ENCODE measurements around the gene RGS3. TPM values are rescaled to one million over a fixed set of nuclear protein-coding genes. Genes with fewer than 3 reads are reported as not detected.

Gene RGS3
- total and polyA plus RNA-seq, 2 of the 13 experiments (the other 11 are each of a cell fraction or from before 2014, with no cell fraction given), result 17.1 to 28.8 TPM

DNA sequence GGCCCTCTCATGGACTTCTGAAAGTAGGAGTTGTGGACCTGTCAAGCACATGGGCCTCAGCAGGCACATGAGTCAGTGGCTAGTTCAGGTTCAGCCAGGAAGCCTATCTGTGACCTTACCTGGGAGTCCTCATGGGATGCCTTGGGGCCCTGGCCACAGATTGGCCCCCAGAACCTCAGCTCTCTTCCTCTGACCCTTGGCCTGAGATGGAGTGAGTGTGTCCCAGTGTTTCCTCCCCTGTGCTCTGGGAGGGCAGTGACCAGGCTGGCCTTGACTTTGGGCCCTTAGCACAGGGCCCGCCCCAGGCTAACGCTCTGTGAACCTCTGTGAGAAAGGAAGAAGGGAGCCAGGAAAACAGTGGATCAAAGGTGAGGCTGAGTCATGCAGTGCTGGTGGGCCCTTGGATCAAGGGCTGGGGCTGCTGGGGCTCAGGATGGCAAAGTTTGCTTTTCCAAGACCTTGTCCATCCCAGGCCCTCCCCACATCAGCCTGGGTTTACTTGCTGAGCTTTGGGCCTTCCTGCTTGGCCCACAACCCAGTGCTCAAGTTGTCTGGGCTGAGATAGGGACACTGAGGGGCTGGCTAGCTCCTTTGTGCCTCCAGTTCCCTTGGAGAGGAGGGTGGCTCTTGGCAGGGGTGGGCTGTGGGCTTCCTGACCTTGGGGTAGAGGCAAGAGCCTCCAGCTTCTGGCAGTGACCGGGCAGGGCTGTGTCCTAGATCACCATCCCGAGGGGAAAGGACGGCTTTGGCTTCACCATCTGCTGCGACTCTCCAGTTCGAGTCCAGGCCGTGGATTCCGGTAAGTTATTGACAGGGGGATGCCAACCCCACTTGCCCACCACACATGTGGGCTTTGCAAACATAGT lies 41.4 kb downstream of the RGS3 start (continued):
- TF ChIP-seq, protein P1, sequence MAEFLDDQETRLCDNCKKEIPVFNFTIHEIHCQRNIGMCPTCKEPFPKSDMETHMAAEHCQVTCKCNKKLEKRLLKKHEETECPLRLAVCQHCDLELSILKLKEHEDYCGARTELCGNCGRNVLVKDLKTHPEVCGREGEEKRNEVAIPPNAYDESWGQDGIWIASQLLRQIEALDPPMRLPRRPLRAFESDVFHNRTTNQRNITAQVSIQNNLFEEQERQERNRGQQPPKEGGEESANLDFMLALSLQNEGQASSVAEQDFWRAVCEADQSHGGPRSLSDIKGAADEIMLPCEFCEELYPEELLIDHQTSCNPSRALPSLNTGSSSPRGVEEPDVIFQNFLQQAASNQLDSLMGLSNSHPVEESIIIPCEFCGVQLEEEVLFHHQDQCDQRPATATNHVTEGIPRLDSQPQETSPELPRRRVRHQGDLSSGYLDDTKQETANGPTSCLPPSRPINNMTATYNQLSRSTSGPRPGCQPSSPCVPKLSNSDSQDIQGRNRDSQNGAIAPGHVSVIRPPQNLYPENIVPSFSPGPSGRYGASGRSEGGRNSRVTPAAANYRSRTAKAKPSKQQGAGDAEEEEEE (CRISPR knock-in tag; IDR thresholded peaks at IDR 0.05; ENCODE audit: borderline replicate concordance), result peak; percentile 91; the same call in 1 of the 2 replicates
- TF ChIP-seq, protein P2, sequence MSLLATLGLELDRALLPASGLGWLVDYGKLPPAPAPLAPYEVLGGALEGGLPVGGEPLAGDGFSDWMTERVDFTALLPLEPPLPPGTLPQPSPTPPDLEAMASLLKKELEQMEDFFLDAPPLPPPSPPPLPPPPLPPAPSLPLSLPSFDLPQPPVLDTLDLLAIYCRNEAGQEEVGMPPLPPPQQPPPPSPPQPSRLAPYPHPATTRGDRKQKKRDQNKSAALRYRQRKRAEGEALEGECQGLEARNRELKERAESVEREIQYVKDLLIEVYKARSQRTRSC (CRISPR knock-in tag; IDR thresholded peaks at IDR 0.05; ENCODE audit: low read depth), result no peak
- TF ChIP-seq, protein P3, sequence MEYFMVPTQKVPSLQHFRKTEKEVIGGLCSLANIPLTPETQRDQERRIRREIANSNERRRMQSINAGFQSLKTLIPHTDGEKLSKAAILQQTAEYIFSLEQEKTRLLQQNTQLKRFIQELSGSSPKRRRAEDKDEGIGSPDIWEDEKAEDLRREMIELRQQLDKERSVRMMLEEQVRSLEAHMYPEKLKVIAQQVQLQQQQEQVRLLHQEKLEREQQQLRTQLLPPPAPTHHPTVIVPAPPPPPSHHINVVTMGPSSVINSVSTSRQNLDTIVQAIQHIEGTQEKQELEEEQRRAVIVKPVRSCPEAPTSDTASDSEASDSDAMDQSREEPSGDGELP (IDR thresholded peaks at IDR 0.05; ENCODE audit: borderline replicate concordance, low read depth), result peak; percentile 56; the same call in 1 of the 2 replicates
- no peak for TF ChIP-seq NR3C1 (CRISPR knock-in tag; IDR thresholded peaks at IDR 0.05)
- 0 out of 2 replicates have a peak, but pooled peaks have one; percentile 56 for TF ChIP-seq MAF1 (CRISPR knock-in tag; IDR thresholded peaks at IDR 0.05; ENCODE audit: borderline replicate concordance)
- TF ChIP-seq, protein P4, sequence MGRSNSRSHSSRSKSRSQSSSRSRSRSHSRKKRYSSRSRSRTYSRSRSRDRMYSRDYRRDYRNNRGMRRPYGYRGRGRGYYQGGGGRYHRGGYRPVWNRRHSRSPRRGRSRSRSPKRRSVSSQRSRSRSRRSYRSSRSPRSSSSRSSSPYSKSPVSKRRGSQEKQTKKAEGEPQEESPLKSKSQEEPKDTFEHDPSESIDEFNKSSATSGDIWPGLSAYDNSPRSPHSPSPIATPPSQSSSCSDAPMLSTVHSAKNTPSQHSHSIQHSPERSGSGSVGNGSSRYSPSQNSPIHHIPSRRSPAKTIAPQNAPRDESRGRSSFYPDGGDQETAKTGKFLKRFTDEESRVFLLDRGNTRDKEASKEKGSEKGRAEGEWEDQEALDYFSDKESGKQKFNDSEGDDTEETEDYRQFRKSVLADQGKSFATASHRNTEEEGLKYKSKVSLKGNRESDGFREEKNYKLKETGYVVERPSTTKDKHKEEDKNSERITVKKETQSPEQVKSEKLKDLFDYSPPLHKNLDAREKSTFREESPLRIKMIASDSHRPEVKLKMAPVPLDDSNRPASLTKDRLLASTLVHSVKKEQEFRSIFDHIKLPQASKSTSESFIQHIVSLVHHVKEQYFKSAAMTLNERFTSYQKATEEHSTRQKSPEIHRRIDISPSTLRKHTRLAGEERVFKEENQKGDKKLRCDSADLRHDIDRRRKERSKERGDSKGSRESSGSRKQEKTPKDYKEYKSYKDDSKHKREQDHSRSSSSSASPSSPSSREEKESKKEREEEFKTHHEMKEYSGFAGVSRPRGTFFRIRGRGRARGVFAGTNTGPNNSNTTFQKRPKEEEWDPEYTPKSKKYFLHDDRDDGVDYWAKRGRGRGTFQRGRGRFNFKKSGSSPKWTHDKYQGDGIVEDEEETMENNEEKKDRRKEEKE (IDR thresholded peaks at IDR 0.05), result no peak
- TF ChIP-seq MIER2 (CRISPR knock-in tag; IDR thresholded peaks at IDR 0.05), result peak; percentile 83
- TF ChIP-seq, protein P5, sequence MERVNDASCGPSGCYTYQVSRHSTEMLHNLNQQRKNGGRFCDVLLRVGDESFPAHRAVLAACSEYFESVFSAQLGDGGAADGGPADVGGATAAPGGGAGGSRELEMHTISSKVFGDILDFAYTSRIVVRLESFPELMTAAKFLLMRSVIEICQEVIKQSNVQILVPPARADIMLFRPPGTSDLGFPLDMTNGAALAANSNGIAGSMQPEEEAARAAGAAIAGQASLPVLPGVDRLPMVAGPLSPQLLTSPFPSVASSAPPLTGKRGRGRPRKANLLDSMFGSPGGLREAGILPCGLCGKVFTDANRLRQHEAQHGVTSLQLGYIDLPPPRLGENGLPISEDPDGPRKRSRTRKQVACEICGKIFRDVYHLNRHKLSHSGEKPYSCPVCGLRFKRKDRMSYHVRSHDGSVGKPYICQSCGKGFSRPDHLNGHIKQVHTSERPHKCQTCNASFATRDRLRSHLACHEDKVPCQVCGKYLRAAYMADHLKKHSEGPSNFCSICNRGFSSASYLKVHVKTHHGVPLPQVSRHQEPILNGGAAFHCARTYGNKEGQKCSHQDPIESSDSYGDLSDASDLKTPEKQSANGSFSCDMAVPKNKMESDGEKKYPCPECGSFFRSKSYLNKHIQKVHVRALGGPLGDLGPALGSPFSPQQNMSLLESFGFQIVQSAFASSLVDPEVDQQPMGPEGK (CRISPR knock-in tag; IDR thresholded peaks at IDR 0.05), result peak; percentile 99
- TF ChIP-seq CEBPG (CRISPR knock-in tag; IDR thresholded peaks at IDR 0.05), result peak; percentile 59
- TF ChIP-seq, protein P6, sequence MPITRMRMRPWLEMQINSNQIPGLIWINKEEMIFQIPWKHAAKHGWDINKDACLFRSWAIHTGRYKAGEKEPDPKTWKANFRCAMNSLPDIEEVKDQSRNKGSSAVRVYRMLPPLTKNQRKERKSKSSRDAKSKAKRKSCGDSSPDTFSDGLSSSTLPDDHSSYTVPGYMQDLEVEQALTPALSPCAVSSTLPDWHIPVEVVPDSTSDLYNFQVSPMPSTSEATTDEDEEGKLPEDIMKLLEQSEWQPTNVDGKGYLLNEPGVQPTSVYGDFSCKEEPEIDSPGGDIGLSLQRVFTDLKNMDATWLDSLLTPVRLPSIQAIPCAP (CRISPR knock-in tag; IDR thresholded peaks at IDR 0.05; ENCODE audit: low read depth), result 0 out of 2 replicates have a peak, but pooled peaks have one; percentile 42
- TF ChIP-seq SP4 (CRISPR knock-in tag; IDR thresholded peaks at IDR 0.05), result peak; percentile 73
- TF ChIP-seq MED1 (CRISPR knock-in tag; IDR thresholded peaks at IDR 0.05), result peak; percentile 99
- TF ChIP-seq NR1H2 (CRISPR knock-in tag; IDR thresholded peaks at IDR 0.05; ENCODE audit: borderline replicate concordance, low read depth), result peak; percentile 20; the same call in 1 of the 2 replicates
- no peak for TF ChIP-seq FOXP1 (IDR thresholded peaks at IDR 0.05)
- TF ChIP-seq FOXP1 (CRISPR knock-in tag; IDR thresholded peaks at IDR 0.05), result peak; percentile 78; the same call in 1 of the 2 replicates
- peak; percentile 97 for TF ChIP-seq ZNF670 (CRISPR knock-in tag; IDR thresholded peaks at IDR 0.05; ENCODE audit: borderline replicate concordance)
- TF ChIP-seq SATB2 (CRISPR knock-in tag; IDR thresholded peaks at IDR 0.05), result no peak
- peak; percentile 88; the same call in 1 of the 2 replicates for TF ChIP-seq FOXJ3 (CRISPR knock-in tag; IDR thresholded peaks at IDR 0.05; ENCODE audit: borderline replicate concordance)
- 0 out of 2 replicates have a peak, but pooled peaks have one; percentile 26 for TF ChIP-seq ZNF12 (CRISPR knock-in tag; IDR thresholded peaks at IDR 0.05)
- TF ChIP-seq KDM6A (CRISPR knock-in tag; IDR thresholded peaks at IDR 0.05; ENCODE audit: low read depth), result peak; percentile 96
- no peak; the same call in none of the 2 replicates for TF ChIP-seq ZNF546 (CRISPR knock-in tag; conservative IDR thresholded peaks at IDR 0.05)
